Heart left ventricle (tissue), 13 donors: ENCODE results near the gene RNF19B.

Experiments used
- POLR2A ChIP-seq, 2 donors: fragments of 450-650 bp; IDR thresholded peaks; one replicate each; pipeline ENCODE4 v1.6.1; 2017; ENCODE audit warnings: antibody characterized with exemption in 2 of 2, mild to moderate bottlenecking in 2 of 2, moderate library complexity in 2 of 2
- TF ChIP-seq, protein P1 (sequence below), 12 donors: fragments of 200-600 bp; sonication (generic) in 4 of 12; IDR thresholded peaks; one replicate each; pipeline versions ENCODE4 v1.5.0 to v1.8.0; 2018 to 2022; ENCODE audit warnings: antibody characterized with exemption in 12 of 12, mild to moderate bottlenecking in 5 of 12
- donor health status: ischemic (EF 13 %, LVEDD 7.1; RV severe dilation, severe dysfunction).
- donor health status: DM: no; HTN: yes; CAD: no.
- donor health status: DM: no; HTN: no; CAD: no.
- donor health status: ischemic (EF 25% LVEDD 6.9; RV normal size, moderate dysfunction).
- donor health status: ischemic (EF 25% LVEDD 5.7; RV mildly dilated, moderate dysfunction).
- donor health status: ischemic (EF 35%, LVEDD 5.7; RV mildly dilated, moderate dysfunction).
- donor health status: nonischemic (EF 11% LVEDD 7.7; RV severe dilation, severe dysfunction).
- donor health status: DM: yes; HTN: yes; CAD: no.
- donor health status: PGD.
- donor health status: ischemic (EF 29% LVEDD 5.4; RV normal size, mild dysfunction).
- donor health status: nonischemic (EF 23%, LVEDD 6.1; RV moderate dilation, normal function).

DNA sequence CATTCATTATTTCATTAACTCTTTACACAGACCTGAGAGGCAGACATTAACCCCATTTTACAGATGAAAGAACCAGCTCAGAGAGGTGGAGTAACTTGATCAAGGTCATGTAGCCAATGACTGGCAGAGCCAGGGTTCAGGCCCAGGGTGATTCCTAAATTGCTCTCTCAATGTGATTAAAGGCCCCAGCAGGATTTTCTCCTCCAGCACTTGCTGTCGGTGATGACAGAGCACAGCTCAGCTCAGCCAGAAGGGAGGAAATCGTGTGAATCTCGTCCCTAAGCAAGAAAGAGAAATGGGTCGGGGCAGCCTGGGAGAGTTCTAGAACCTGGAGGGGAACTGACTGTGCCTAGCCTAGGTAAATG, 19.5 kb upstream of the RNF19B start:
- TF ChIP-seq, protein P1, sequence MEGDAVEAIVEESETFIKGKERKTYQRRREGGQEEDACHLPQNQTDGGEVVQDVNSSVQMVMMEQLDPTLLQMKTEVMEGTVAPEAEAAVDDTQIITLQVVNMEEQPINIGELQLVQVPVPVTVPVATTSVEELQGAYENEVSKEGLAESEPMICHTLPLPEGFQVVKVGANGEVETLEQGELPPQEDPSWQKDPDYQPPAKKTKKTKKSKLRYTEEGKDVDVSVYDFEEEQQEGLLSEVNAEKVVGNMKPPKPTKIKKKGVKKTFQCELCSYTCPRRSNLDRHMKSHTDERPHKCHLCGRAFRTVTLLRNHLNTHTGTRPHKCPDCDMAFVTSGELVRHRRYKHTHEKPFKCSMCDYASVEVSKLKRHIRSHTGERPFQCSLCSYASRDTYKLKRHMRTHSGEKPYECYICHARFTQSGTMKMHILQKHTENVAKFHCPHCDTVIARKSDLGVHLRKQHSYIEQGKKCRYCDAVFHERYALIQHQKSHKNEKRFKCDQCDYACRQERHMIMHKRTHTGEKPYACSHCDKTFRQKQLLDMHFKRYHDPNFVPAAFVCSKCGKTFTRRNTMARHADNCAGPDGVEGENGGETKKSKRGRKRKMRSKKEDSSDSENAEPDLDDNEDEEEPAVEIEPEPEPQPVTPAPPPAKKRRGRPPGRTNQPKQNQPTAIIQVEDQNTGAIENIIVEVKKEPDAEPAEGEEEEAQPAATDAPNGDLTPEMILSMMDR (IDR thresholded peaks at IDR 0.05) = no peak
- TF ChIP-seq POLR2A (IDR thresholded peaks at IDR 0.05) = no peak
